Thyroid gland (tissue), 4 donors: Measurements from ENCODE around the gene DOCK2. TPM values are rescaled to one million over a fixed set of nuclear protein-coding genes. Genes with fewer than 3 reads are reported as not detected.
A peak's percentile ranks its signal among the peaks of the same experiment; 100 is the strongest.

Experiments
- DNase-seq, 2 donors: peaks; one replicate each; pipeline ENCODE4 v3.0.0-alpha.2; 2019
- H3K27ac ChIP-seq, 3 donors: fragments of 200-600 bp; sonication (generic); 1 replicate in 2 of 3; 2 replicates in 1 of 3; pipeline ENCODE4 v1.5.1; 2016 to 2019; ENCODE audit warnings: mild to moderate bottlenecking in 1 of 3, moderate library complexity in 1 of 3
- H3K27me3 ChIP-seq: fragments of 200-600 bp; sonication (generic); one replicate; pipeline ENCODE4 v1.5.1; 2019
- H3K36me3 ChIP-seq, 2 donors: fragments of 200-600 bp; sonication (generic); one replicate each; pipeline ENCODE4 v1.5.1; 2016 to 2019
- H3K4me1 ChIP-seq, 2 donors: fragments of 200-600 bp; sonication (generic); one replicate each; pipeline ENCODE4 v1.5.1; 2017 to 2019
- H3K4me3 ChIP-seq, 3 donors: fragments of 200-600 bp; sonication (generic); replicated peaks in 1 of 3; 1 replicate in 2 of 3; 2 replicates in 1 of 3; pipeline ENCODE4 v1.5.1; 2016; ENCODE audit warnings: mild to moderate bottlenecking in 1 of 3
- H3K9me3 ChIP-seq: fragments of 200-600 bp; sonication (generic); one replicate; pipeline ENCODE4 v1.5.1; 2017
- CTCF ChIP-seq, 6 experiments: fragments of 200-600 bp in 3 of 6; fragments of 450-650 bp in 3 of 6; sonication (generic) in 3 of 6; IDR thresholded peaks; one replicate each; pipeline ENCODE4 v1.5.1; 2016 to 2019; ENCODE audit warnings: antibody characterized with exemption in 6 of 6, mild to moderate bottlenecking in 2 of 6, inconsistent platforms in 1 of 6, moderate library complexity in 1 of 6
- POLR2A ChIP-seq, 2 donors: fragments of 450-650 bp; IDR thresholded peaks; one replicate each; pipeline ENCODE4 v1.6.1; 2017; ENCODE audit warnings: antibody characterized with exemption in 2 of 2, mild to moderate bottlenecking in 2 of 2, moderate library complexity in 1 of 2
- WGBS, 2 donors: methylation state at CpG; one replicate each; pipeline ENCODE4 v1.1.5; 2017; 5-methylcytosine and 5-hydroxymethylcytosine counted together
- intact Hi-C: fragments of 100-400 bp; cut with DNase I; formaldehyde crosslinking; loops from one replicate; pipeline ENCODE4 v1.15.1; 2023
- total RNA-seq, 4 donors: library from RNA; depleted of rRNA; stranded (reverse); fragments of >200 nt; gene quantifications; one replicate each; pipeline ENCODE4 v1.2.3, GENCODE V29; 2016

Gene DOCK2
- total RNA-seq, 4 donors from 2014 or later: 4.3 to 14.1 (median 8.6) TPM

DNA sequence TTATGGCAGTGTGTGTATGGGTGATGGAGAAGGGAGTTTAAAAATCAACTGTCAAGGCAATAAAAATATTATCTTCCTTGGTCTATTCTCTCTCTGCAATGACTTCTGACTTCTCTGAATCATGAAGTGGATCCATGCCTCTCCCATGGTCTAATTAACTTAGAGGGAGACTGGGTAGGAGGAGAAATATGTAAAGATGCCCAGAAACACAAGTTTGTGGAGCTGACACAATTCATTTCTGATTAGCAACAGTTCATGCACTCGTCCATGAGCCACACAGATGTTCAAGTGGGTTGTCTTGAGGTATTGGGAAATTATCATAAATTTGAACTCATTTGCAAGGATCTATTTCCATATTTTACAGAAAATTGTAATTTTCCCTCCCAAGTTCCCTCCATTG lies 305.1 kb downstream of the DOCK2 start:
- H3K9me3 ChIP-seq: no peaks in the 10 kb centered on the region
- intact Hi-C loops: no loop called here
- 92 to 100% methylated on average over 1 of the region's 1 CpG for WGBS, 2 donors
- no peak overlapping the region for H3K4me3 ChIP-seq
- DNase-seq: no peak
- no peaks in the 10 kb centered on the region for H3K36me3 ChIP-seq
- no peak overlapping the region for H3K27ac ChIP-seq
- no peaks in the 10 kb centered on the region for H3K4me1 ChIP-seq
- TF ChIP-seq POLR2A (IDR thresholded peaks at IDR 0.05) (no peak), CTCF (IDR thresholded peaks at IDR 0.05) (no peak)
- no peaks in the 10 kb centered on the region for H3K27me3 ChIP-seq

DNA sequence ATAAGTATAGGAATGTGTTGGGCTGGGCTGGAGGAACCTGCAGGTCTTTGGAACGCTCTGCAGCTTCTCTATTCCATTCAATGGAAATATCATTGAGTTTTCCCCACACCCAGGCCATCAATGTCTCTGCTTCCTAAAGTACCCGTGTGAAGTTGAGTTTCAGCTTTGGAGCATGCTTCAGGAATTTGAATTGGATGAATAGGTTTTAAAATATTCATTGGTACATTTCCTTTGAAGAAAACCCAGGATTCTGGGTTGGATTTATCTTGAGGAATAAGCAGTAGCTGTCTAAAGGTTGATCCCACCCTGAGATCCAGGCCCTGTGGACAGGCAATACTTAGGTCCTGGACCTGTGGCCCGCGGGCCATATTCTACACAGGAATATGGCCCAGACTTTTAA lies 306.0 kb downstream of the DOCK2 start:
- 91 to 93% methylated on average over 4 of the region's 4 CpGs for WGBS, 2 donors
- Histone ChIP-seq H3K4me1 (no peaks in the 10 kb centered on the region), H3K4me3 (no peak overlapping the region), H3K27ac (no peak overlapping the region), H3K27me3 (no peaks in the 10 kb centered on the region), H3K36me3 (no peaks in the 10 kb centered on the region), H3K9me3 (no peaks in the 10 kb centered on the region)
- TF ChIP-seq POLR2A (IDR thresholded peaks at IDR 0.05) (no peak), CTCF (IDR thresholded peaks at IDR 0.05) (no peak)
- intact Hi-C loops: no loop called here
- no peak for DNase-seq

DNA sequence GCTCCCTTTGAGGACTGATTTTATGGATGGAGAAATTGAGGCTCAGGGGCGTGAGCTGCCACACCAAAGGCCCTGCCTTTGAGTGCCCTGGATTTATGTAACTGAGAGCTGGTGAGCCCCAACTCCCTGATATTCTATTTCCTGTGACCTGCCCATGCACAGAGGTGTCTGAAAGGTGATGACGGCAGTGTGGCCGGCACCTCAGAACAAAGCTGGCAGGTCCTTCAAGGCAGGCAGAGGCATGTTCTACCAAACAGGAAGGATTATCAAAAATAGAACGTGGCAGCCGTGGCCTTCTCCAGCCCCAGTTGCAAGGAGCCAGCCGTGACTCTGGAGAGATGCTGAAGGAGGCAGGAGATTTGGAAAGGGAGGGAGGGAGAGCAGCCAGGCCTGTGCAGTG lies 307.0 kb downstream of the DOCK2 start:
- H3K36me3 ChIP-seq: no peaks in the 10 kb centered on the region
- TF ChIP-seq CTCF (IDR thresholded peaks at IDR 0.05): no peak
- no peak for TF ChIP-seq POLR2A (IDR thresholded peaks at IDR 0.05)
- no peak for DNase-seq
- H3K9me3 ChIP-seq: no peaks in the 10 kb centered on the region
- no peaks in the 10 kb centered on the region for H3K4me1 ChIP-seq
- WGBS, 2 donors: 77 to 86% methylated on average over 6 of the region's 6 CpGs
- no peak overlapping the region for H3K27ac ChIP-seq
- no peak overlapping the region for H3K4me3 ChIP-seq
- H3K27me3 ChIP-seq: no peaks in the 10 kb centered on the region
- intact Hi-C loops: no loop called here

DNA sequence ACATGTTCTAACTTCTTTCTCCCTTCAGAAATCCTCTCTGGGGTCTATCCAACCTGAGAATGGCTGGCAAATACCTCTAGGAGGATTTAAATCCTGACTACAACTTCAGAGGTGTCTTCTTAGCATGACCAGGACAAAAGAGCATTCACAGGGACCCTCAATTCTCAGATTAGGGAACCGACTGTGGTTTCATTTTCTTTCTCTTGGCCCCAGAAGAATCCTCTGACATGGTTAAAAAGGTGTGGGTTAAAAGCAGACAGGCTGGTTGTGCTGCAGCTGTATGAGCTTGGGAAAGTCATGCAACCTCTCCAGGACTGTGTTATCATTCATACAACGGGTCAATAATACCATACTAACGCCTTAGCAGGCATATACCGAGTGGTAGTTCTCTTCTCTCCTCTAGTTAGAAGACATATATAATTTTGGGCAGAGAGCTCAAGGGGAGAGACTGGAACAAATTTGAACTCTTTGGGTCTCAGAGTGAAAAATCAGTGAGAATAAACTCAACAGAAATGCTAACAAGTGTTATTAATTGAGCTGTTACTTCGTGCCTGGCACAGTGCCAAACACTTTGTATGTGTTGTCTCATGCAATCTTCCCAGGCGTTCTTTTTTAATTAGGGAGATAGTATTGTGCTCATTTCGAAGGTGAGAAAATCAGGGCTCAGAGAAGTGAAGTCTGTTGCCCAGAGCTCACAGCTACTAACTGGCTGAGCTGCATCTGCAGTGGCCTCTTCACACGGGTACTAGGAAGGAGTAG lies 308.0 kb downstream of the DOCK2 start:
- Histone ChIP-seq H3K27ac (no peak overlapping the region), H3K36me3 (no peaks in the 10 kb centered on the region), H3K9me3 (no peaks in the 10 kb centered on the region), H3K27me3 (no peaks in the 10 kb centered on the region), H3K4me1 (no peaks in the 10 kb centered on the region), H3K4me3 (no peak overlapping the region)
- 69 to 72% methylated on average over 8 of the region's 8 CpGs for WGBS, 2 donors
- TF ChIP-seq CTCF (IDR thresholded peaks at IDR 0.05) (no peak), POLR2A (IDR thresholded peaks at IDR 0.05) (no peak)
- intact Hi-C loops: no loop called here
- DNase-seq: no peak

- no peaks in the 10 kb centered on the region for H3K36me3 ChIP-seq
- H3K27me3 ChIP-seq: no peaks in the 10 kb centered on the region
- no peak overlapping the region for H3K27ac ChIP-seq
- WGBS, 2 donors: 42 to 44% methylated on average over 3 of the region's 3 CpGs
- H3K4me1 ChIP-seq: no peaks in the 10 kb centered on the region
- H3K9me3 ChIP-seq: no peaks in the 10 kb centered on the region
- DNase-seq: peak; percentile 10 to 12
- no peak overlapping the region for H3K4me3 ChIP-seq
- intact Hi-C loops: no loop called here
- TF ChIP-seq CTCF (IDR thresholded peaks at IDR 0.05): no peak
- no peak for TF ChIP-seq POLR2A (IDR thresholded peaks at IDR 0.05)
Measured at GRCh38 chr5:169945831-169946261, 308.8 kb downstream of the DOCK2 start.
